HG03460 (cell line): ENCODE measurements around the gene CORO1C.

ENCODE experiments used
- ATAC-seq: cut with Tn5 transposase; IDR thresholded peaks from one replicate; pipeline ENCODE4 v1.9.1; 2021; ENCODE audit not compliant: unreplicated experiment

CORO1C gene

DNA sequence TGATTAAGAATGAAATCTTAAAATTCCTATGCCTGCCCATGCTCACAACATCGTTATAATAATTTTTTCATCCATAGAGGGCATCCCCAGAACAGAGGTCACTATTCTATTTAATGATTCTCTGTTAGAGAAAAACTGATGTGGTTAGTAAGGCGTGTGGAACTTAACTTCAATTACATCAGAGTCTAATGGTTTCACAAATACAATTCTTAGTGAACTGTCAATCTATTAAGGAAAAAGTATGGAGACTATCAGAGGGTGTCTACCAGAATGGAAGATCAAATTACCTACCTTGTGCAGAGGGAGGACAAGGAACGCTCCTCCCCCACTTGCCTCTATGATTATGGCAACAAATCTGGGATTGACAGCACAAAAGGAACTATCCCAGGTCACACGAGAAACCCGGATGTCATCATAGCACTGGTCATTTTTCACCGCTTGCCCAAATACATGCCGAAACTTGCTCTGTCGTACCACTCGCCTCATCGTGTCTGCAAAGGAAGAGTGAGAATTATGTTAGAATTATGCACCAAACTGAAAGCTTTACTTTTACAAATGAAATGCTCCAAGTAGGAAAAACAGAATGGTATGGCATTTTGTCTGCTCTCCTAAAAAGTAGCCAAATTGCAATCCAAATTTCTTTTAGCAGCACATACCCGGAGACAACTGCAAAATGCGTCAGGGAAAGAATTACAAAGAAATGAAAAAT, 30.3 kb downstream of the CORO1C start:
- ATAC-seq = no peak

DNA sequence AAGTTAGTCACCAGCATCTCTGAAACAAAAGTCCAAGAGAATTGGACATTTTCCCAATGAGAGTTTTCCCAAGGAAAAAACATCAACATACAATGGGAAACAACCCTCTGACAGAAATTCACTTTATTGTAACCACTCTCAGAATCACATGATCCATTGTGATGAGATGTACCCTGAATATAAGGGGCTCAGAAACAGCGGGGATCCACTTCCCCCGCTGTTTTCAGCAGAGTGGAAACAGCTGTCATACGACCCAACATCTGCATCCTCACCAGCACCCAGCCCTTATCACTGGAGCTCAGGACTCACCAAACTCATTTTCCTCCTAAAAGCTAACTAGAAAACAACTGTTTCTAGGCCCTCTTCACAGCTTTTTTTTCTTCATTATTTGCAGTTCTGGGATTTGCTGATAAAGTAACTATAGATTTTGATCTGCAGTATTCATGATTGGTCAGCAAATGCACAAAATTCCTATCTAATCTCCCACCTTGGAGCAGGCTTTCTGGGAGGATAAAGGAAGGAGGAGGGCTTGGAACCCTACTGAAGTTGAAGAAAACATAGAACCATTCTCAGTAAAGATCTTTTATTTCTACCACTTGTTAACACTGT, 31.3 kb downstream of the CORO1C start:
- ATAC-seq = no peak

DNA sequence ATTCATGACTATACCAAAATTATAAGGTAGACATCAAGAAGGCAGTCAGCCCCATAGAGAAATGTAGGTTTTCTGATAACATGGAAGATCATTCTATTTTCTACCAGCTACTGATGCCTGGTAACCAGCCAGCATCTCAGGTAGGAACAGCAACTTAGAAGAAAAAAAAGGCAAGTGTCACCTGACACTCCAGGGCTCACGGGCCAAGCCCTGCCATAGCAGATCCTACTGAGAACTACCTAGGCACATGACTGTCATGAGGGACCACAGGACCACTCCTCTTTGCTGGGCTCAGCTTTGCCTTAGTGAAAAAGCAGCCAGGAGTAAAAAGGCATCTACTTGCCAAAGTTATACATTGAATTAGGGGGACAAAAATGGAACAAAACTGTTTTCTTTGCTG, 33.4 kb downstream of the CORO1C start:
- no peak for ATAC-seq

DNA sequence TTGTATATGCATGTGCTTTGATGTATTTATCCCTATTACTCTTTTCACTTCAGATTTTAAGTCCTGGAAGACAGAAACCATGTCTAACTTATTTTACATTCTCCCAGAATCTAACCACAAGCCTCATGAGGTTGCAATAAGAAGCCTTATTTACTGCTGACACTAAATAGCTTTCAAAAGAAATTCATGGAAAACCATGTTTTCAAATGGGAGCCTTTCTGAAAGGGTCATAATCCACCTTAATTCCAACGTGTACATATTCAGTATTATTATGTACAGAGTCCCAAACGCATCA, 34.4 kb downstream of the CORO1C start:
- no peak for ATAC-seq

DNA sequence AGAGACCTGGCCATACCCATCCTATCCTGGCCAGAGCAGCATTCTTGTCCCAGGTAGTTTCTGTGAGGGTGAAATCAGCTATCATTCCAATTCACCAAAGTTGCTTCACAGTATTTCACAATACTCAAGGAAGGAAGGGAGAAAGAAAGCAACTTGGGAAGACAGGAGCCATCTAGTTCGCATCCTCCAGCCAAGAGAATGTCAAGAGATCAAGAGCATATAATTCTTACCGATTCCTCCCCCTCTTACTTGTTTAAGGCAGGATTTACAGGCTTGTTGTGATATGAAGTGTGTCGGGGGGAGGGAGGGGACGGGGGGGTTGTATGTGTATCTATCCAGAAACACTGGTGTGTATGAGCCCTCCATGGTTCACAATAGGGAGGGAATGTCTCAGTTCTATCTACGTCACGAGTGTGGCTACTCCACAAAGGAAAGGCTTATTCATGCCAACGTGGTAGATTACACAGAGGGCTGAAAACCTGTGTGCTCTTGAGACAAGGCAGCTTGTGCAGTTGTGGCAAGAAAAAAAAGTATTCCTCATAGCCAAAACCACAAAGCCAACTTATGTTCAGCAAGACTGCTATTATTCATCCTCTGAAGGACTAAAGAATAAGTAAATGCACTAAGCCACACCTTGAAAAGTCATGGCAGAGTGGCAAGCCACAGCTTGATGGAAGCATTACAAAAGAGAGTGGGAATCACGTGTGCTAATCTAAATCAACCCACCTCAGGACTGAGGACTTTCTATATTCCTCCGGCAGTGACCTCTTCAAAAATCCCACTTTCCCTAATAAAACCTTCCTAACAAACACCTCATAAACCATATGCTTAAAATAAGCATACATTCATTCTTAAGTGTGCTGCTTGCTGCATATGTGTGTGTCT, 35.0 kb downstream of the CORO1C start:
- ATAC-seq = no peak

DNA sequence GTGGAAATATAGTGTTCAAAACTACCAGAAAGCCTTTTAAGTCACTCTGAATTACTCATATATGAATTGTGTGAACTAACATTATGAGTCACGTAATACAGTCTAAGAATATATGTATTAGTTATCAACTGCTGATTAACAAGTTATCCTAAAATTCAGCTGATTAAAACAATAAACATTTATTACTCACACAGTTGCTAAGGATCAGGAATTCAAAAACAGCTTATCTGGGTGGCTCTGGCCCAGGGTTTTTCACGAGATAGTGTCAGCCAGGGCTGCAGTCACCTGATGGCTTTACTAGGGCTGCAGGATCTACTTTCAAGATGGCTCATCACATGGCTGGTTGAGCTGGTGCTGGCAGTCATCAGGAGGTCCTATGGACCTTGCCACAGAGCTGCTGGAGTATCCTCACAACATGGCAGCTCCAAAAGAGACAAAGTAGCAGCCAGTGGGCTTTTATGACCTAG, 36.5 kb downstream of the CORO1C start:
- no peak for ATAC-seq

DNA sequence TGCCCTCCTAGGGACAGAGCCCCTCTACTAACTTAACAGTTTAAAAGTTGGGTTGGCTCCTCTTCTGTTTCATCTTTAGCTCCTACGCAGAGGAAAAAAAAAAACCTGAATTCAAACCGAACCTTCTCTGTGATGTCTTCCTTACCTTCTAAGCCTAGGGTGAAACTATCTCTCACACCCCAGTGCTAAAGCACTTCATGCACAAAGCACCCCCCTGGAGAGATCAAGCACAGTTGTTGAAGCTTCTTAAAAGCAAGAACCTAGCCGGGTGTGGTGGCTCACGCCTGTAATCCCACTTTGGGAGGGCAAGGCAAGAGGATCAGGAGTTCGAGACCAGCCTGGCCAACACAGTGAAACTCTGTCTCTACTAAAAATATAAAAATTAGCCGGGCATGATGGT, 37.6 kb downstream of the CORO1C start:
- no peak for ATAC-seq

DNA sequence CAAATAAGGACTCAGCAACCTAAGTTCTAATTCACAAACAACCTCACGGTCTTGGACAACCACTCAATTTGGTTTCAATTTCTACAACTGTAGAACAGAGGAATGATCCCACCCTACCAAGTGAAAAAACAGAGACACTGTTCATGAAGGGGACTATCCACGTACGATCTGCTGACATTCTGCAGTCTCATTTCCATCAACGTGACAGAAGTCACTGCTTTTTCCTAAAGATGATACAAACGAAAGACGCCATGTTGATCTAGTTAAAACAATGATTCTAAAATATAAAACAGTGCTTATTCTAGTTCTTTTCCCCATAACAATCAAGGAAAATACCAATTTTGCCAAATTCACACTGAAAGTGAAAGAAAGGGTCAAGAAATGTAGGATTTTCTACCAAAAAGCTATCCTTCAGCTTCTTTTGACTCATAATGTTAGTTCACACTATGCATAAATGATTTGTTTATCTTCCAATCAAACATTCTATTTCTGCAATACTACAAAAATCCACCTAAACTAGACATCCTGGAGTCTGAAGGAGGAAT, 38.1 kb downstream of the CORO1C start:
- ATAC-seq = no peak

DNA sequence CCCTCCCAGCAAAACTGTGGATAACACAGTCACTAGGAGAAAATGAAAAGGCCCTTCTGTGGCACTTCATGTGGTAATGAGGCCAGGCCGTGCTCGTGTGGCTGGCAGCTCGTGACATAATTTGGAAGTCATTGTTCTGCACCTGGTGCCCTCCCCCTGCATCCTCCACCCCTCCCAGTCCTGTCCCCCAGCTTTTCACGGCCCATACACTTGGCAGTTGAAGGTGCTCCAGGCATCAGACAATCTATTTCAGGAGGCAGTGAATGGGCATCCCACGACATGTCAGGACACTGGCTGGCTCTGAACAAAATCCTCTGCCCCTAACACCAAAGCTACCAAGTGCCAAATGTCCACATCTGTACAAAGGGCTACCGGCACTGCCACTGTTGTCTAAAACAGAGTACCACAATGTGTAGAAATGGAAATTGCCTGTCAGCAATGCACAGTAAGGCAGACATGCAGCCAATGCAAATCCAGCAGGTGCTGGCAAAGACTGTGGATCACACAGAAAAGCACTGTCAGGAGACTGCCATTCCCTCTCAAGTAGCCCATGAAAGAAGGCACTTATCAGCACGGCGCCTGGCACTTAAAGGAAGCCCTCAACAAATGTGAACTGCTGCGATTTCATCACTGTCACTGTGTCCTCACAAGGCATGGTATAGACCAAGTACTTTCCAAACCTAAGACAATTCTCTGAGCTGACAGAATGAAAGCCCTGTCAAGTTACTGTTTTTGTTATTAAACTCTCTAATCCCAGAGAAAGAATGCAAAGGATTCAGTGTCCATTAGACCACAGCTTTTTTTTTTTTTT, 39.1 kb downstream of the CORO1C start:
- ATAC-seq = no peak

DNA sequence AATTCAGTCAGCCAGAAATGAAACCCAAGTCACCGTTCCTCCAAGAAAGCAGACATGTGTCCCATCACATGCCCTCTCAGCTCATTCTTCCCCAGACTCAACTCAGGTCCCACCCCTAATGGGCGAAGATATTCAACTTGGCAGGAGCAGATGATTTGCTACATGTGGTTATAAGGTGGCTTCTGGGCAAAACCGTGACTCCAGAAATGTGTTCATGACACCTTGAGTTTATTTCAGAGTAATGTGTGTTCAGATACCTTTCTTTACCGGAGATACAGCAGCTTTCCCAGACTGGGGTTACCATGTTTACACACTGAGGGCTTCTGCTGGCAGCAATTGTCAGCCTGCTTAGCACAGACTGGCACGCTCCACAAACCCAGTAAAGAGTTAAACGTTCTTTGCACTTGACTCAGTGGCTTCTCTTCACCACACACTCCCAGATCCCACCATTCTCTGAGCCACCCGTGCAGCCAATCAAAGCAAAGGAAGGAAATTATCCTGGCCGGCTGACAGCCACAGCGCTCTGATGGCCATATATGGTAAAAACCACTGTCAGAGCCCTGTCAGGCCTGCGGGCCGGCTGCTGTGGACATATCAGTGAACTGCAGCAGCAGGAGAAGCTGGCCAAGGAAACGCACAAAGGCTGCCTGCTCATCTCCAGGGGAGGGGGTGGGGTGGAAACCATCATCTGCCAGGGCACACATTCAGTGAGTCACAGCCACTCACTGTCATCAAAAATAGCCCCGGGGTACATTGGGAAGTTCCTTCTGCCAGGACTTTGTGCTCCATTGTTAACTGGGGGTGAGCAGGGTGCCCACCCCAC, 39.9 kb downstream of the CORO1C start:
- peak; percentile 76 for ATAC-seq

DNA sequence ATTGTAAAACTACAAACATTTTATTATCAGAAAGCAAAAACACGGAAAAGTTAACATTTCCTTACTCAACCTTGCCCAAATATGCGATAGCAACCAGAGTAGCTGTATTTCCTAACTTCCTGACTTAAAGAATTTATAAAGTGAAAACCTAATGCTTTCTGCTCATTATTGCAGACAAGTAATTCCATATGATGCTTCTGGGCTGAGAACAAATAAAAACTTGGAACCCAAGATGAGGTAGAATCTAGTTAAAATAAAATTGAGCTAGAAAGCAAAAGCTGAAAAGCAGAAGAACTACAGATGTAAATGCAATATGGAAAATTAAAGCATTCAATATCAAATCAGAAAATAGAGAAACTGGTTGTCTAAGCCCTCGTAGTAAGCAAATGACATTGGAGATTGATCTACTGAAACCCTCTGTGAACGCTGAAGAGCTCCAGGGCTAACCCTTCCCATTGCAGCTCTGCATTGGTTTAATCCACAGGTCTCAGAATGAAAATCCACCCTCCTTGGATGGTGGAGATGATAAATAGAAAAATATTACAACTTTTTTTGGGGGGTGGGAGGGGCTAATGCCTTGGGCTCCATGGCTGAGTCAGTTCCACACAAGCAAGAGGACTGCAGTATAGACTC, 40.7 kb downstream of the CORO1C start:
- no peak for ATAC-seq

DNA sequence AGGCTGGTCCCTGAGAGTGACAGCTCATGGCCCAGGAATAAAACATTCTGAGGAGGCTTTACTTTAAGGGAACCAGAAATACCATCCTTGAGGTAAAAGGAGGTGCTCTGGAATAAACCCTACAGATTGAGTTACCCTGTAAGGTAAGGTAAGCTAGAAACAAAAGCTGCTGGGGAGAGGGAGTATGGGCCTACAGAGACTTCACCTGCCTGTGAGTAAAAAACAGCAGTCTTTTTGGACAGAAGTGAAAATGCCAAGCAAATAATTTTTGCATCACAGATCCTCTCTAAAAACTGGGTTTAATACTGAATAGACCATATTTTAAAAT, 41.2 kb downstream of the CORO1C start:
- no peak for ATAC-seq

DNA sequence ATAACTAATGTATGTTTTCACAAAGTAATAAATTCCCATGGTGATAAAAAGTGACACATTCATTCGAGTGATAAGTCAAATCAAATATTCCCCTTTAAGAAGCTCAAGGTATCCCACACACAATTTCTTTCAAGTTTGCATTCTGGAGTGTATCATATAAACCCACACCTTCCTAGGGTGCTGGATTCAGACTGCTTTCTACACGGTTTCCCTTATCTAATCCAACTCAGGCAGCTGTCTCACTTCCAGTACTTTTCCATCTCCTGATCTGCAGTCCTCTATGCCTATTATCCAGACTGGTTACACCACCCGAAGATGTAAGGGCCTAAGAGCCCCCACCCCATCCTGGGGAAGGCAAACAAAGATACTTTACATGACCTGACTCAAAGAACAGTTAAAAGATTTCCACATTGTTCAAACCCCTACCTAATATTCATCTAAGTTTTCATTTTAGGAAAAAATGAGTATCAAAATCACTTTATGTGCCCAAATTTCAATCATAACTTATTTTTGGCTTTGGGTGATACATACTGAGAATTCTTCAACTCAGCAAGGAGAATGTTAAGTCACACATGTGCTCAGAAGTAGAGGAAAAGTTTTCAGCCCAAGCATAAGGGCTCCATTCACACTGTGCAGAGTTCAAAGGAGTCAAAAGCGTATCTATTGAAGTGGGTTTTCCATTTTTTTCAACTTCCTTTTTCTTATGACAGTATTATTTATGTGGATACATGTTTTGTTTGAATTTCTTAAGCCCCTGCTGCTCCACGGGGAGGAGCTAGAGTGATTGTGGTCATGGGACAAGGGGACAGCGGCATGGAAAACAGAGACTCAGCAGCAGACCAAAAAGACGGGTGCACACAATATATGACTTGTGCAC, 41.8 kb downstream of the CORO1C start:
- ATAC-seq = no peak

DNA sequence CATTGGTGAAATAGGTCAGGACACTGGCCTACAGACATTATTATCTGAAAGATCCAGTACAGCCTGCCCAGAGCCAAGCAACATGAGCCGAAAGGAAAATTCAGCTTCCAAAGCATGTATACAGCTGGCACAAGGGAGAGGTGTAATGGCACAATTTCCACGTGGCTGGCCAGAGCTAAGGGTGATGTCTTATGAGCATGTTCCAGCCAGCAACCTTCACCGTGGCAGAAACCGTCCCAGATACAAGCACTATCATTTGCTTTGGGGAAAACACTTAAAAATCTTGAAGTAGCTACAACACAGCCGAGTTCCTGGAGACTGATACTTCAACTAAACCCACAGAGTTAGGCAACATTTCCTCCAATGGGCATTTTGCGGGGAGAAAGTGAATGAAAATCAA, 44.5 kb downstream of the CORO1C start:
- ATAC-seq = no peak

DNA sequence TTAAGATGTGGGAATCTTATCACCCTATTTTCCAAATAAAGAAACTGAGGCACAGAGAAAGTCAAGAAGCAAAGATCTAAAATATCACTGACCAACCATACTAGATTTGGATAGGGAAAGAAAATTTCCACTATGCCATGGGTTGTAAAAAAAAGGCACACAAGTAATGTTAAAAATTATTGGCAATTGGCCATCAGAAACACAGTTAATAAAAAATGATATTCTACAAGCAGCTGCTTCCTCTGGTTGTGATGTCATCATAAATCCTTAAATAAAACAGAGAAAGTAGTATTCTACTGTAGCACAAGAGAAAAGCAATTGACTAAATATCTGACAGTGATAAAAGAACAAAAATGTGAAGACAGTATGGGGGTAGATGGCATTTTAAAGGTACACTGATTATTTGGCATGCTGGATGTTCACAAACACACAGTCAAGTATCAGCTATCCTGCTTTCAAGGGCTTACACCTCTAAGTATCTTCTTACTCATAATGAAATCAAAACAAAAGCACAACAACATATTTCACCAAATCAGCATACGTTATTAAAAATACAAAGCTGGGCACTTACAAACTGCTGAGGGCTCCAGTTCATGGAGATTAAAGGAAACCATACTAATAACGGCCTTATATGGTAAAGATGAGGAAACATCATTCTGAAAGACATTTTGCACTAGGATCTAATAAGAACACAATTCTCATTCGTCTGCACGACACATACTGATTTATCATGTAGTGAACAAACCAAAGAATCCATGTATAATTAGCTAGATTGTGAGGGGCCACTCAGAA, 45.7 kb downstream of the CORO1C start:
- no peak for ATAC-seq

DNA sequence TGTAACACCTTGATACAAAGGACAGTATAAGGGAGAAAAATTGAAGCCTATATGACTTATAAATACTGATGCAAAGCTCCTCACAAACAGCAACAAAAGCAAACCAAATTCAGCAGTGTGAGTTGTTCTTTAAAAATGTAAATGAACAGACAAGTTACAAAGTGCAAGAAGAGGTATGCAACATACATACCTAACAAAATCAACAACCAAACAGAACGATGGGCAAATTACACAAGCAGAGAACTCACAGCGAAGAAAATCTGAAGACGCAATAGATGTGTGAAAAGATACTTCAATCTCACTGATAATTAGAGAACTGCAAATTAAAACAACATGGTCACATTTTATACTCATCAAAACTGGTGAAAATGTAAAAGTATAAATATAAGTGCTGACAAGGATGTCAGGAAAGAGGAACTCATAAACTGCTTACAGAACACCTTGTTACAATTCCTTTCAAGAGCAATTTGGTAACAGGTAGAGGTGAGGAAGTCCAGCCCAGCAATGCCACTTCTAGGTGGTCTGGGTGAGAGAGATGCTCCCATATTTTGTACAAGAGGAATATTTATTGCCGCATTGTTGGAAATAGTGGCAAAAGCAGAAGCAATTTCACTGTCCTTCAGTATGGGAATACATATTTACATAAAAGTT, 47.3 kb downstream of the CORO1C start:
- ATAC-seq = no peak

DNA sequence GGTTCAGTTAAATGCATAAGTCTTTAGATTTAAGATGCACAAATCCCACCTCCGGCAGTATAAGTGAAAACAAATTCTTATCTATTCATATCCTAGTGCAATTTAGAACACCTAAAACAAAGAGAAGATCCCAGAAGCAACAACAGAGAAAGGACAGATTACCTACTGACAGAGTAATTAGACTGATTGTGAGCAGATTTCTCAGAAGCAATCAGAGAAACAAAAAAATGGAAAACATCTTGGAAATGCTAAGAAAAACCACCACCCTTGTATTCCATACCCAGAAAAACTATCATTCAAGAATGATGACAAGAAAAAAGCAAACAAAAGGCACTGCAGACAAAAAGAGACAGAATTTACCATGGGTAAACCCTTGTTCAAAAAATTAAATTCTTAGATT, 50.0 kb downstream of the CORO1C start:
- no peak for ATAC-seq
